Liver (tissue), 9 donors: ENCODE data around the gene IQGAP2. TPM values are rescaled to one million over a fixed set of nuclear protein-coding genes. Genes with fewer than 3 reads are reported as not detected.

Experiments used
- DNase-seq: peaks from one replicate; pipeline ENCODE4 v3.0.0-alpha.2; 2017; ENCODE audit warnings: low spot score
- H3K27ac ChIP-seq, 2 donors: one replicate each; pipeline ENCODE4 v1.7.0; 2013; ENCODE audit warnings: inconsistent platforms in 2 of 2, low read length in 2 of 2, control low read depth in 1 of 2, low read depth in 1 of 2, mild to moderate bottlenecking in 1 of 2
- H3K27me3 ChIP-seq, 4 donors: one replicate each; pipeline versions ENCODE4 v1.6.1 to v1.7.0; 2013; ENCODE audit warnings: low read length in 3 of 4, inconsistent platforms in 1 of 4, mild to moderate bottlenecking in 1 of 4, moderate library complexity in 1 of 4; ENCODE audit not compliant: control insufficient read depth in 4 of 4, insufficient read depth in 4 of 4
- H3K36me3 ChIP-seq, 4 donors: one replicate each; pipeline versions ENCODE4 v1.6.1 to v1.7.0; 2013; ENCODE audit warnings: low read length in 3 of 4, mild to moderate bottlenecking in 3 of 4, low read depth in 1 of 4, moderate library complexity in 1 of 4; ENCODE audit not compliant: control insufficient read depth in 4 of 4, insufficient read depth in 3 of 4
- H3K4me1 ChIP-seq, 4 donors: one replicate each; pipeline versions ENCODE4 v1.6.1 to v1.7.0; 2013; ENCODE audit warnings: low read length in 3 of 4, mild to moderate bottlenecking in 3 of 4, moderate library complexity in 1 of 4; ENCODE audit not compliant: control insufficient read depth in 4 of 4, insufficient read depth in 4 of 4
- H3K4me3 ChIP-seq, 3 donors: one replicate each; pipeline versions ENCODE4 v1.6.1 to v1.7.0; 2013; ENCODE audit warnings: low read length in 3 of 3, control low read depth in 1 of 3, low read depth in 1 of 3, mild to moderate bottlenecking in 1 of 3
- H3K9ac ChIP-seq, 2 donors: one replicate each; pipeline ENCODE4 v1.7.0; 2013; ENCODE audit warnings: low read length in 2 of 2, mild to moderate bottlenecking in 2 of 2, moderate library complexity in 2 of 2, control low read depth in 1 of 2, low read depth in 1 of 2
- H3K9me3 ChIP-seq, 4 donors: one replicate each; pipeline versions ENCODE4 v1.6.1 to v1.7.0; 2013; ENCODE audit warnings: low read length in 3 of 4; ENCODE audit not compliant: control insufficient read depth in 4 of 4
- EGR1 ChIP-seq, 2 donors: IDR thresholded peaks; 2 replicates each; pipeline ENCODE4 v1.6.1; 2016 to 2018; ENCODE audit warnings: antibody characterized with exemption in 2 of 2, low read depth in 2 of 2
- FOXA1 ChIP-seq: IDR thresholded peaks from 2 replicates; pipeline ENCODE4 v1.6.1; 2016; ENCODE audit warnings: antibody characterized with exemption
- FOXA2 ChIP-seq: IDR thresholded peaks from 2 replicates; pipeline ENCODE4 v1.6.1; 2016; ENCODE audit warnings: antibody characterized with exemption
- GABPA ChIP-seq, 2 donors: IDR thresholded peaks in 1 of 2; conservative IDR thresholded peaks in 1 of 2; 2 replicates each; pipeline ENCODE4 v1.6.1; 2016; ENCODE audit warnings: antibody characterized with exemption in 2 of 2, mild to moderate bottlenecking in 1 of 2, moderate library complexity in 1 of 2
- HNF4A ChIP-seq, 2 donors: conservative IDR thresholded peaks; 2 replicates each; pipeline ENCODE4 v1.6.1; 2016; ENCODE audit warnings: antibody characterized with exemption in 2 of 2, mild to moderate bottlenecking in 2 of 2
- HNF4G ChIP-seq: IDR thresholded peaks from 2 replicates; pipeline ENCODE4 v1.6.1; 2016; ENCODE audit warnings: antibody characterized with exemption
- JUND ChIP-seq, 2 donors: IDR thresholded peaks; 2 replicates each; pipeline ENCODE4 v1.6.1; 2016; ENCODE audit warnings: antibody characterized with exemption in 2 of 2
- NR2F2 ChIP-seq: IDR thresholded peaks from 2 replicates; pipeline ENCODE4 v1.6.1; 2016; ENCODE audit warnings: antibody characterized with exemption
- RAD21 ChIP-seq, 2 donors: IDR thresholded peaks; 2 replicates each; pipeline ENCODE4 v1.6.1; 2016; ENCODE audit warnings: antibody characterized with exemption in 2 of 2, mild to moderate bottlenecking in 2 of 2
- RXRA ChIP-seq, 2 donors: IDR thresholded peaks; 2 replicates each; pipeline ENCODE4 v1.6.1; 2017 to 2018; ENCODE audit warnings: antibody characterized with exemption in 2 of 2, mild to moderate bottlenecking in 1 of 2
- SP1 ChIP-seq: IDR thresholded peaks from 2 replicates; pipeline ENCODE4 v1.6.1; 2018; ENCODE audit warnings: antibody characterized with exemption, mild to moderate bottlenecking
- TAF1 ChIP-seq: conservative IDR thresholded peaks from 2 replicates; pipeline ENCODE4 v1.6.1; 2016; ENCODE audit warnings: antibody characterized with exemption, mild to moderate bottlenecking
- YY1 ChIP-seq: IDR thresholded peaks from 2 replicates; pipeline ENCODE4 v1.6.1; 2016; ENCODE audit warnings: antibody characterized with exemption, mild to moderate bottlenecking
- WGBS: extraction: QIAGEN DNeasy Blood & Tissue Kit; methylation state at CpG from one replicate; pipeline ENCODE4 v1.1.7; 2013; 5-methylcytosine and 5-hydroxymethylcytosine counted together
- polyA plus RNA-seq, 2 donors: library from polyadenylated mRNA; stranded (reverse) in 1 of 2; unstranded in 1 of 2; fragments of 200-250 nt in 1 of 2; fragments of >200 nt in 1 of 2; fragmentation: Nextera tagmentation in 1 of 2; extraction: Ambion mirVana in 1 of 2; gene quantifications; one replicate each; pipeline versions ENCODE4 v1.2.1 to v1.2.3, GENCODE V29; 2013 to 2015
- total RNA-seq, 2 donors: library from RNA; depleted of rRNA; stranded (reverse); fragments of >200 nt; gene quantifications; one replicate each; pipeline ENCODE4 v1.2.3, GENCODE V29; 2014
- TF ChIP-seq, protein P1 (sequence below): IDR thresholded peaks from 2 replicates; pipeline ENCODE4 v1.6.1; 2016; ENCODE audit warnings: antibody characterized with exemption, mild to moderate bottlenecking
- TF ChIP-seq, protein P2 (sequence below): fragments of 150-350 bp; IDR thresholded peaks from 2 replicates; pipeline ENCODE4 v1.5.1; 2017; ENCODE audit warnings: improper control_type of control experiment, low read depth, low read length; ENCODE audit not compliant: missing input control
- TF ChIP-seq, protein P3 (sequence below): IDR thresholded peaks from 2 replicates; pipeline ENCODE4 v1.6.1; 2016; ENCODE audit warnings: antibody characterized with exemption
- TF ChIP-seq, protein P4 (sequence below): IDR thresholded peaks from 2 replicates; pipeline ENCODE4 v1.6.1; 2016; ENCODE audit warnings: antibody characterized with exemption
- TF ChIP-seq, protein P5 (sequence below): IDR thresholded peaks from 2 replicates; pipeline ENCODE4 v1.6.1; 2016; ENCODE audit warnings: antibody characterized with exemption
- donor health status: healthy.
- donor health status: healthy.
- donor health status: healthy.
- donor health status: healthy.
- donor health status: healthy.

IQGAP2 gene
- total and polyA plus RNA-seq, 4 donors, result 41.5 to 205 (median 102) TPM

DNA sequence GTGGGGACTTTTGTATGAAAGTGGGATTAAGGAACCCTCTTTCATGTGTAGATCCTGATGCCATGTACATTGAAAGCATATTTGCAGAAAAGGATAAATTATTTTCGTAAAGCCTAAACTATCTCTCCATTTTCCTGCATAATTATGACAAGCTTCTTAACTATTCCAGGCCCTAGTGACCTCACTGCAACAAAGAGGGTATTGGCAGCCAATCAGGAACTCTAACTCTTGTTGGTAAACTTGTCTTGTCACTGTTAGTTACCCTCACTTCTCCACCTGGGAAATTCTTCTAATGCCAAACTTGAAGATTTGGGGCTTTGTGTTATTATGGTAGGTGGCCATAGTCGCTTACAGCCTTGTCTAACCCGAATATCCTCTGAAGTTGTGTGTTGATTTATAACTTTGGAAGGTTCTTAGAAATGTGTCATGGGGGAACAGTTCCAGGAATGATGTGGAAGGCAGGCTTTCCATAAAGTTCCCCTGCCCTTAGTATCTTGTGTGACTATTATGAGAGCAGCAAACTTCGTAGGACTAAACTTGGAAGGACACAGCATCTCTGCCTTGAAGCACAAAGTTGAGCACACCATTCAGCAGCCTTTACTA, 52.5 kb downstream of the IQGAP2 start (continued):
- TF ChIP-seq, protein P1, sequence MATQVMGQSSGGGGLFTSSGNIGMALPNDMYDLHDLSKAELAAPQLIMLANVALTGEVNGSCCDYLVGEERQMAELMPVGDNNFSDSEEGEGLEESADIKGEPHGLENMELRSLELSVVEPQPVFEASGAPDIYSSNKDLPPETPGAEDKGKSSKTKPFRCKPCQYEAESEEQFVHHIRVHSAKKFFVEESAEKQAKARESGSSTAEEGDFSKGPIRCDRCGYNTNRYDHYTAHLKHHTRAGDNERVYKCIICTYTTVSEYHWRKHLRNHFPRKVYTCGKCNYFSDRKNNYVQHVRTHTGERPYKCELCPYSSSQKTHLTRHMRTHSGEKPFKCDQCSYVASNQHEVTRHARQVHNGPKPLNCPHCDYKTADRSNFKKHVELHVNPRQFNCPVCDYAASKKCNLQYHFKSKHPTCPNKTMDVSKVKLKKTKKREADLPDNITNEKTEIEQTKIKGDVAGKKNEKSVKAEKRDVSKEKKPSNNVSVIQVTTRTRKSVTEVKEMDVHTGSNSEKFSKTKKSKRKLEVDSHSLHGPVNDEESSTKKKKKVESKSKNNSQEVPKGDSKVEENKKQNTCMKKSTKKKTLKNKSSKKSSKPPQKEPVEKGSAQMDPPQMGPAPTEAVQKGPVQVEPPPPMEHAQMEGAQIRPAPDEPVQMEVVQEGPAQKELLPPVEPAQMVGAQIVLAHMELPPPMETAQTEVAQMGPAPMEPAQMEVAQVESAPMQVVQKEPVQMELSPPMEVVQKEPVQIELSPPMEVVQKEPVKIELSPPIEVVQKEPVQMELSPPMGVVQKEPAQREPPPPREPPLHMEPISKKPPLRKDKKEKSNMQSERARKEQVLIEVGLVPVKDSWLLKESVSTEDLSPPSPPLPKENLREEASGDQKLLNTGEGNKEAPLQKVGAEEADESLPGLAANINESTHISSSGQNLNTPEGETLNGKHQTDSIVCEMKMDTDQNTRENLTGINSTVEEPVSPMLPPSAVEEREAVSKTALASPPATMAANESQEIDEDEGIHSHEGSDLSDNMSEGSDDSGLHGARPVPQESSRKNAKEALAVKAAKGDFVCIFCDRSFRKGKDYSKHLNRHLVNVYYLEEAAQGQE, result no peak
- TF ChIP-seq HNF4G, result no peak

DNA sequence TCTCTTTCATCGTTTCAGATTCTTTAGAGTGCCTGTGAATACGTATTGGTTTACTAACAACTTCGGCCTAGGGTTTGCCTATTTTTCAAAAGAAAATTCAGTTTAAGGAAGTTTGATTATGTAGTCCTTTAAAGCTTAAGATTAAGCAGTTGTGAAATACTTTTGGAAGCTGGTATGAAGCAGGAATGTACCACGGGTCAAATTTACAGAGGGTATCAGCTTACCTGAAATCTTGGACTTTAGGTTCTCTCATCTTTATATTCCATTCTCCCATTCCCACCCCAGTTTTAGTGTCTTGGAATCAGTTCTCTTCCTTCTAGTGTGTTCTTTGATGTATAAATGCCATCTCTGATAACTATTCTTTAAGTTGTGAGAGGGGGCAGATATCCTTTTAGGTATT, 53.2 kb downstream of the IQGAP2 start:
- 63% methylated on average over 4 of the region's 4 CpGs for WGBS
- H3K9ac ChIP-seq, result no peak overlapping the region
- no peak overlapping the region for H3K27ac ChIP-seq
- H3K9me3 ChIP-seq, result no peaks in the 10 kb centered on the region
- no peak for DNase-seq
- no peaks in the 10 kb centered on the region for H3K36me3 ChIP-seq
- no peaks in the 10 kb centered on the region for H3K27me3 ChIP-seq
- TF ChIP-seq HNF4A (conservative IDR thresholded peaks at IDR 0.05) (peak; percentile 36 to 39), YY1 (no peak)
- H3K4me1 ChIP-seq, result peaks cover 19 to 41% (median 35%) of the 10 kb centered on the region in 4 donors
- no peak overlapping the region for H3K4me3 ChIP-seq

DNA sequence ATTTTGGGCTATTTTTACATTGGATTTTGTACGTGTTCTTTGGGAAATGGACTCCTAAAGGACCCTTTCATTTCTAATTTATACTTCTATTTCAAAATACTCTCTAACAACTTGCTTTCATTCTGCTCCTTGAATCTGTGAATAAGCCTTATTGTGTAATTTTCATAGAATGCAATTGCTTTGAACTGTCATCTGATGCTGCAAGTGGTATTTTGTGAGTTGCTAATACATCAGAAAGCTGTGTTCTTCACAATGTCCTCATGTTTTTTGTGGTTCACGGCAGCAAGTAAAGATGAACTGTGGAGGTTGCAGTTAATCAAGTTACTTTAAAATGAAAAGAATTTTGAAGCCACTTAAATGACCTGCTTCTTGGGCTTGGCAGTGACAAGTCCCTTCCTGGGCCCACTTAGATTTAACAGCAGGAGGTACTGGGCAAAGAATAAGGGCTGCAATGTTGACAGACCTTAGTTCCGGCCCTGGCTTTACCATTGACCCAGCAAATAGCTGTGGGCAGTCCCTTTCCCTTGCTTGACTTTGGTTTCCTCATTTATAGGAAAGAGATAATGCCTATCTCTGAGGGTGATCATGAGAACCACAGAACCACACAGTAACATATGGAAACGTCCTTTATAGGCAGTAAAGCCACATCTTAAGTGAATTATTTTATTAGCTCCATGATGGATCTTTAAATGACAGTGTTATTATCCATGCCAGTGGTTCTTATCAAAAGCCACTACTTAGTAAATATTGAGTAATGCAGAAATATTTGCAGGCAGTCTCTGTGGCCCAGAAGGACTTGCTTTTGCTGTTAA, 54.8 kb downstream of the IQGAP2 start:
- H3K27me3 ChIP-seq, result no peaks in the 10 kb centered on the region
- H3K4me3 ChIP-seq, result no peak overlapping the region
- H3K27ac ChIP-seq, result peak overlapping the region; percentile 21 to 57
- H3K36me3 ChIP-seq, result peaks cover 0 to 10% (median 8%) of the 10 kb centered on the region in 4 donors
- H3K9ac ChIP-seq, result no peak overlapping the region
- no peak for DNase-seq
- 30% methylated on average over 4 of the region's 4 CpGs for WGBS
- no peaks in the 10 kb centered on the region for H3K9me3 ChIP-seq
- H3K4me1 ChIP-seq, result peaks cover 19 to 39% (median 35%) of the 10 kb centered on the region in 4 donors
- TF ChIP-seq, protein P2, sequence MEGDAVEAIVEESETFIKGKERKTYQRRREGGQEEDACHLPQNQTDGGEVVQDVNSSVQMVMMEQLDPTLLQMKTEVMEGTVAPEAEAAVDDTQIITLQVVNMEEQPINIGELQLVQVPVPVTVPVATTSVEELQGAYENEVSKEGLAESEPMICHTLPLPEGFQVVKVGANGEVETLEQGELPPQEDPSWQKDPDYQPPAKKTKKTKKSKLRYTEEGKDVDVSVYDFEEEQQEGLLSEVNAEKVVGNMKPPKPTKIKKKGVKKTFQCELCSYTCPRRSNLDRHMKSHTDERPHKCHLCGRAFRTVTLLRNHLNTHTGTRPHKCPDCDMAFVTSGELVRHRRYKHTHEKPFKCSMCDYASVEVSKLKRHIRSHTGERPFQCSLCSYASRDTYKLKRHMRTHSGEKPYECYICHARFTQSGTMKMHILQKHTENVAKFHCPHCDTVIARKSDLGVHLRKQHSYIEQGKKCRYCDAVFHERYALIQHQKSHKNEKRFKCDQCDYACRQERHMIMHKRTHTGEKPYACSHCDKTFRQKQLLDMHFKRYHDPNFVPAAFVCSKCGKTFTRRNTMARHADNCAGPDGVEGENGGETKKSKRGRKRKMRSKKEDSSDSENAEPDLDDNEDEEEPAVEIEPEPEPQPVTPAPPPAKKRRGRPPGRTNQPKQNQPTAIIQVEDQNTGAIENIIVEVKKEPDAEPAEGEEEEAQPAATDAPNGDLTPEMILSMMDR, result no peak
- TF ChIP-seq, protein P3, sequence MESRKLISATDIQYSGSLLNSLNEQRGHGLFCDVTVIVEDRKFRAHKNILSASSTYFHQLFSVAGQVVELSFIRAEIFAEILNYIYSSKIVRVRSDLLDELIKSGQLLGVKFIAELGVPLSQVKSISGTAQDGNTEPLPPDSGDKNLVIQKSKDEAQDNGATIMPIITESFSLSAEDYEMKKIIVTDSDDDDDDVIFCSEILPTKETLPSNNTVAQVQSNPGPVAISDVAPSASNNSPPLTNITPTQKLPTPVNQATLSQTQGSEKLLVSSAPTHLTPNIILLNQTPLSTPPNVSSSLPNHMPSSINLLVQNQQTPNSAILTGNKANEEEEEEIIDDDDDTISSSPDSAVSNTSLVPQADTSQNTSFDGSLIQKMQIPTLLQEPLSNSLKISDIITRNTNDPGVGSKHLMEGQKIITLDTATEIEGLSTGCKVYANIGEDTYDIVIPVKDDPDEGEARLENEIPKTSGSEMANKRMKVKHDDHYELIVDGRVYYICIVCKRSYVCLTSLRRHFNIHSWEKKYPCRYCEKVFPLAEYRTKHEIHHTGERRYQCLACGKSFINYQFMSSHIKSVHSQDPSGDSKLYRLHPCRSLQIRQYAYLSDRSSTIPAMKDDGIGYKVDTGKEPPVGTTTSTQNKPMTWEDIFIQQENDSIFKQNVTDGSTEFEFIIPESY, result peak; percentile 20
- TF ChIP-seq SP1 (no peak), FOXA1 (peak; percentile 29), YY1 (peak; percentile 43), TAF1 (no peak), JUND (IDR thresholded peaks at IDR 0.05) (peak in 1 of 2 donors; percentile 52), RAD21 (IDR thresholded peaks at IDR 0.05) (peak in 1 of 2 donors; percentile 3), EGR1 (IDR thresholded peaks at IDR 0.05; ENCODE audit: low read depth in 2 of 2) (no peak), GABPA (IDR thresholded peaks at IDR 0.05 in 1 of 2, conservative IDR thresholded peaks at IDR 0.05 in 1 of 2) (no peak), NR2F2 (no peak), RXRA (IDR thresholded peaks at IDR 0.05) (peak in 1 of 2 donors; percentile 64), HNF4G (peak; percentile 4), FOXA2 (peak; percentile 50)
- TF ChIP-seq, protein P4, sequence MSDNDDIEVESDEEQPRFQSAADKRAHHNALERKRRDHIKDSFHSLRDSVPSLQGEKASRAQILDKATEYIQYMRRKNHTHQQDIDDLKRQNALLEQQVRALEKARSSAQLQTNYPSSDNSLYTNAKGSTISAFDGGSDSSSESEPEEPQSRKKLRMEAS, result peak; percentile 27
- TF ChIP-seq, protein P5, sequence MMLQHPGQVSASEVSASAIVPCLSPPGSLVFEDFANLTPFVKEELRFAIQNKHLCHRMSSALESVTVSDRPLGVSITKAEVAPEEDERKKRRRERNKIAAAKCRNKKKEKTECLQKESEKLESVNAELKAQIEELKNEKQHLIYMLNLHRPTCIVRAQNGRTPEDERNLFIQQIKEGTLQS, result no peak
